HG02571 (cell line): Measurements from ENCODE around the gene ZSWIM3.
A peak's percentile ranks its signal among the peaks of the same experiment; 100 is the strongest.
"Not testable (repeated sequence)": the region's sequence is repeated elsewhere in the genome, so short reads cannot be mapped to it uniquely, and the experiment has no call there.

Source experiments
- ATAC-seq: cut with Tn5 transposase; IDR thresholded peaks from one replicate; pipeline ENCODE4 v1.9.1; 2021; ENCODE audit warnings: mild to moderate bottlenecking, moderate library complexity; ENCODE audit not compliant: unreplicated experiment

ZSWIM3 gene

DNA sequence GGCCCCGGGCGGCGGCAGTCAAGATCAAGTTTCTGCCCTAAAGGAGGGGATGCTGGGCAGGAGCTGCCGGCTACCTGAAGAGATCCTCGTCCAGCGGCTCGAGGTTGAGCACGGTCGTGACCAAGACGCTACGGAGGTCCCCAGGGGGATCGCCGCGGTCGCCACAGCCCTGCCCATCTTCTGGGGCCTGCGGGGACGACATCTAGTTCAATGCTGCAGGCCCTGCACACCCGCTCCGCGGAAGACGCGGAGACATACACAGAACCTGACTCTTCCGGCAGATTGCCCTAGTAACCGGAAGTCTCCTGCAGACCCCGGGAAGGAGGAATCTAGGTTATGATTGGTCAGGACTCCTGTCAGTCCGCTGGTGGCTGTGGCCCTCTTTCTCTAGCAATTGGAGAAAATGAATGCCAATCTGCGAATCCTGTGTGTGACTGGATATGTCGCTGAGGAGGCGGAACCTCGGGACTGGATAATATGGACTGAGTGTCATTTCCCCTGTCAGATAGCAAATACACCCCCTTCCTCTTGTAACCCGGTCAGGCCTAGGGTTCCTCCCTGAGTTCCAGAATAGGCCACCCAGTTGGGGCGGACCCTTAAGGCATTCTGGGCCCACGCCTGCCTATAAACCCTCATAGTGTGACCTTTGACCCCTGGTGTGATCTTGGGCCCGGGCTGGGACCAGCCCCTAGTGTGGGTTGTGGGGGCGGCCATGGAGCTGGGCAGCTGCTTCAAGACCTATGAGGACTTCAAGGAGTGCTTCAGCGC, at the start of gene ZSWIM3, which contains the start of gene ACOT8:
Gene ZSWIM3, plus strand, starts transcription at position 501 of the 768 bp plus-strand sequence. Its CDS starts 212 bp downstream, at position 713.
Gene ACOT8, minus strand, starts transcription at position 279 of the 768 bp plus-strand sequence. Its CDS starts 77 bp downstream, at position 202.
- ATAC-seq: peak; percentile 95

GRCh38 chr20:45810191-45810970, 47.0 kb upstream of the ZSWIM3 start:
- ATAC-seq: no peak

DNA sequence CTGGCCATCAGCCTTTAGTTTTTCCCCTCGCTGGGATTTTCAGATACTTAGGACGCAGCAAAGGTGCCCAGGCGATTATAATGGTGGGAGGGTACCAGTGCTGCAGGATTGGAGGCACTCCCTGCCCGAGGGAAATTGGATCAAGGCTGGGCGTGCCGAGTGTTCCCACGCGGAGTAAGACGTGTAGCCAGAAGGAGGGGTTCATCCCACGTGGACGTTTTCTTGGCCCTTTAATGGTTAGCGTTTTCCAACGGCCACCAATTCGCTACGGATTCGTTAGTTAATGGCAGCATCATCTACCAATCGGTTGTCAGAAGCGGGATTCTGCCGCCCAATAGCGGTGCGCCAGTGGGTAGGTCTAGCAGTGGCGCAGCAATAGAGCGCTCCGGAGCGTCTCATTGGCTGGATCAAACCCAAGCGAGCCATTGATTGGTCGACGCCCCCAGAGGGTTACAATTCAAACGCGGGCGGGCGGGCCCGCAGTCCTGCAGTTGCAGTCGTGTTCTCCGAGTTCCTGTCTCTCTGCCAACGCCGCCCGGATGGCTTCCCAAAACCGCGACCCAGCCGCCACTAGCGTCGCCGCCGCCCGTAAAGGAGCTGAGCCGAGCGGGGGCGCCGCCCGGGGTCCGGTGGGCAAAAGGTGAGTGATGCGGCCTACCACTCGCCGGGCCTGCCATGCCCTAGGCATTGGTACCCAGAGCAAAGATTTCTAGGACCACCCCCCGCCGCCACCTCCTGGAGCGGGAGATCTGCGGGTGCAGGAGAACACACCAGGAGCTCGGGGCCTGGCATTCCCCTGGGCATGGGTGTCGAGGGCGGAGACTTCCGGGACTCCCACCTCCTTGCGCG, 45.0 kb upstream of the ZSWIM3 start, which contains the start of gene UBE2C:
Gene UBE2C, plus strand, starts transcription at position 488 of the 849 bp plus-strand sequence. Its CDS starts 52 bp downstream, at position 540.
- peak; percentile 96 for ATAC-seq

DNA sequence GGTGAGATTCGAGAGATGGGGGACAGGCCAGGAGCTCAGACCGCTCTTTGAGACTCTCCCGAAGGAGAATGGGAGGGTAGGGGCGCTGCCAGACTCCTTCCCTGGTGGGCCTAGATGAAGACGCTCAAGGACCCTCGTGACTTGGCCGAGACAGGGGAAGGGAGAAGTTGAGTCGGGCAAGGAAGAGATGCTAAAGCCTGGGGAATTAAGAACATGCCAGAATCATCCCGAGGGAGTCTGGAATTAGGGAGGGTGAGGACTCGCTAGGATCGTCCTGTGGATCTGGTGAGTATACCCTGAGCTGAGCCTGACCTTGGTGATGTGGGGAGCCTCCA, 44.4 kb upstream of the ZSWIM3 start:
- ATAC-seq: no peak

- no peak for ATAC-seq
Observed at GRCh38 chr20:45813489-45813888, 43.9 kb upstream of the ZSWIM3 start.

- no peak for ATAC-seq
Observed at GRCh38 chr20:45814314-45814713, 43.1 kb upstream of the ZSWIM3 start.

GRCh38 chr20:45816951-45817350, 40.5 kb upstream of the ZSWIM3 start:
- no peak for ATAC-seq

DNA sequence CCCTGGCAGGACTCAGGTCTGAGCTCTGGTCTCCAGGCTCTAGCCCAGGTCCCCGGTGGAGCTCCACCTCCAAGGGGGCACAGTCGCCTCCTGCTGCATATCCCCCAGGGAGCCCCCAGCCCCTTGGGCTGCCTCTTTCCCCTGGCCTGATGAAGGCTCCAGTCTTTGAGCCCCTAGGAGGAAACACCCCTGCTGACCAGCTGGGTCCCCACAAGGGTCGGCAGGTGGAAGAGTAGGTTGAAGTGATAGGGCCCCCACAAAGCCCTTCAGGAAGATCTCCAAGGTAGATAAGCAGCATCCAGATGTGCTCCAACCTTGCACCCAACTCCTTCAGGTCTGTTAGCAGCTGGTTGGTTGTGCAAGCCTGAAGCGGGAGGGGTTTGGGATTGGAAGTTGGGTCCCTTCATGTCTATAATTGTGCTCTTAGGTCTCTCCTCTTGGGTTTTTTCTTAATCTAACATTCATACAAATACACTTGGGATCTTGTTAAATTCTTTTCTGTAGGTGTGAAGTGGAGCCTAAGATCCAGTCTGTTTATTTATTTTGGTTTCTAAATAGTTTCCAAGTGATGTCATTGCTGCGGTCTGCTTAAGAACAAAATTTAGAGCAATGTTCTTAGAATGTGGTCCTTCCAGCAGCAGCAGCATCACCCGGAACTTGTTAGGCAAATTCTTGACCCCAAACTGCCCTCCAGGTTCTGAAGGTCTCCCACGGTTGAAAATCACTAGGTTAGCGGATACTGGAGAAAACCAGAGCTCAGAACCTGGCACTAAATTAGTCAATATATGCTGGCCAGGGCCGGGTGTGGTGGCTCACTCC, 39.8 kb upstream of the ZSWIM3 start:
- ATAC-seq: no peak

- ATAC-seq: no peak
Observed at GRCh38 chr20:45818239-45818638, 39.2 kb upstream of the ZSWIM3 start.

DNA sequence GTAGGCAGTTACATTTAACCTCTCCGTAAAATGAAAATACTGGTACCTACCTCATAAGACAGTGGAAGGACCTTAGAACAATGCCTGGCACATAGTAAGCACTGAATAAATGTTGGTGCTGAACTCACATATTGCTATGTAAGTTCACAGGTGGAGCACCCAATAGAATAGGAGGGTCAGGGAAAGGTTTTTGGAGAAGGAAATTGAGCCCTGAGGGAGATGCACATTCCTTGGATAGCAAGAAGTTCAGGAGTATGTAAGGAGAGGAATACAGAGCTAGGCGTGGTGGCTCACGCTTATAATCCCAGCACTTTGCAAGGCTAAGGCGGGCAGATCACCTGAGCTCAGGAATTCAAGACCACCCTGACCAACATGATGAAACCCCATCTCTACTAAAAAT, 37.9 kb upstream of the ZSWIM3 start:
- no peak for ATAC-seq

DNA sequence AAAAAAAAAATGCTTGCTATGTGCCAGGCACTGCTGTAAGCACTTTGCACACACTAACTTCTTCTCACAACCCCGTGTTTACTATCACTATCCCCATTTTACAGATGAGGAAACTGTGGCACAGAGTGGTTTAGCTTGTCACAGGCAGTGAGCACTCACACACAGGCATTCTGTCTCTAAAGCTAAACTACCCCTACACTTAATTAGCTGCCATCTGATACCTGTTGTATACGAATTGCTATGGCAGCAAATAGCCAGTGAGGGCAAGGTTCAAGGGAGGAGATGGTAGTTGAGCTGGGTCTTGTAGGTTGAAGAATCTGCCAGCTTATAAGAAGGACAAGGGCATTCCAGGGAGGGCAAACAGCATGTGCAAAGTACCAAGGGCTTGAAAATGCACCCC, 35.5 kb upstream of the ZSWIM3 start:
- no peak for ATAC-seq

DNA sequence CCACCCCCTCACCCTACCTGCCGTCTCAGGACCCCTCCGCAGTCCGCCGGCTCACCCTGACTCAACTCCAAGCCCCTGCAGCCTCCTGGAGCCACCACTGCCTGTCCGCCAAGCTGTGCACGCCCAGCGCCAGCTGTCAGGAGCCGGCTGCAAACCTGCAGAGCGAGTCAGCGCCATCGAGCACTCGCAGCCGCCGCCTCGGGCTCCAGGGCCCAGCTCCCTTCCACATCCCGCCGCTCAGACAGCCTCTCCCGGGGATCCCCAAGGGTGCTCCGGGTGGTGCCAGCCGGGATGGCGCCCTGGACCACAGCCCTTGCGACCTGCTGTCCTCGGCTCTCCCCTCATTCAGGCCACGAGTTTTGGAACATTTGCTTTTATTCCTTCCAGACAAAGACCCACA, 34.6 kb upstream of the ZSWIM3 start:
- no peak for ATAC-seq

DNA sequence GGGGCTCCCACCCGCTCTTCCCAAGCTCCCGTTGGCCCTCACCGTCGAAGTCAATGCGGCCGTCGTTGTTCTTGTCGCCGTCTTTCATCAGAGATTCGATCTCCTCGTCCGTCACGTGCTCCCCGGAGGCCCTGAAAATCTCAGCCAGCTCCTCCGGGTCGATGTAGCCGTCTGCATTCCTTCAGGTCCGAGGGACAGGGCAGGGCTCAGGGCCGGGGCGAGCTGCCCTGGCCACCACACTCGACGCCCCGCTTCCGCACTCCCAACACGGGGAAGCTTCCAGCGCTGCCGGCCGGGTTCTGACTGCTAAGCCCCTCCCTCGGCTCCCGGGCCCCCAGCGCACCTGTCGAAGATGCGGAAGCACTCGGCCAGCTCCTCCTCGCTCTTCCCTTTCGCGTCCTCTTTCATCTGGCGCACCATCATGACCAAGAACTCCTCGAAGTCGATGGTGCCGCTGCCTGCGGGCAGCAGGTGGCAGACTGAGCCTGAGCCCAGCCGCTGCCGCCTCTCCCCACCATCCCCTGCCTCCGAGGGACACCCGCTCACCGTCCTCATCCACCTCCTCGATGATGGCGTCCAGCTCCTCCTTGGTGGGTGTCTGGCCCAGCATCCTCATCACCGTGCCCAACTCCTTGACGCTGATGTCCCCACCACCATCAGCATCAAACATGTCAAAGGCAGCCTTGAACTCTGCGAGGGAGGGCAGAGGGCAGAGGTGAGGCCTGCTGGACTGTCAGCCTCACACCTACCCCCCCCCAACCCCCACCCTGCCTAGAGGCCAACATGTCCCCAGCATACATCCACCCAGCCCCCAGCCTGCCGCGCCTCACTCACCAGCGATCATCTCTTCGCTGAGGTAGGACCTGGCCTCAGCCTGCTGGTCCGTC, 33.2 kb upstream of the ZSWIM3 start:
- ATAC-seq: no peak

DNA sequence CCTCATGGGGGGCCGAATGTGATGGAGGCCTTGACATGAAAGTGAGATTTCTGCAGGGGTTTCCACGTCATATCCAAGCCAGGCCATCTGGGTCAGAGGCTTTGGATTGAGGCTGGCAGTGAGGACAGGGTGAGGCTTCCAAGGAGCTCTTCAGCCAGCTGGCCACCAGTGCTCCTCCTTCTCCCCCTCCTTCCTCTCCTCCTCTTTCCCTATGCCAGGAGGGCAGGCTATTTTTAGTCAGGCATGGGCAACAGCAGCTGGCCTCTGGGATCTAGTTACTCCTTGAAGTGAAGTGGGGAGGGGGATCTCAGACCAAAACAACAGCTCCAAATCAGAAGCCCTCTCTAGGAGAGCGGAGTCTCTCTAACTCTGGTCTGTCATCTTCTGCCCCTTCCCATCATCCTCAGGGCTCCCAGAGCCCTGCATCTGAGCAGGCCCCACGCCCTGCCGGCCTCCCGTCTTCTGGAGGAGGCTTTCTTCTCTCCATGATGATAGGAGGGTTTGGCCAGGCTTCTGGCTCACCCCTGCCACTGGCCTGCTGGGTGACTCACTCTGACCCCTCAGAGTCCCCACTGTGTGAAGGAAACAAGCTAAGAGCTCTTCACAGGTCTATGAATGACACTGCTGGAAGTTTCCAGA, 30.9 kb upstream of the ZSWIM3 start:
- ATAC-seq: no peak

GRCh38 chr20:45827030-45827652, 30.3 kb upstream of the ZSWIM3 start, which contains the start of gene TNNC2:
TSS of gene TNNC2 (minus strand) at chr20:45827312. CDS start at chr20:45827248, 64 bp downstream.
- no peak for ATAC-seq

DNA sequence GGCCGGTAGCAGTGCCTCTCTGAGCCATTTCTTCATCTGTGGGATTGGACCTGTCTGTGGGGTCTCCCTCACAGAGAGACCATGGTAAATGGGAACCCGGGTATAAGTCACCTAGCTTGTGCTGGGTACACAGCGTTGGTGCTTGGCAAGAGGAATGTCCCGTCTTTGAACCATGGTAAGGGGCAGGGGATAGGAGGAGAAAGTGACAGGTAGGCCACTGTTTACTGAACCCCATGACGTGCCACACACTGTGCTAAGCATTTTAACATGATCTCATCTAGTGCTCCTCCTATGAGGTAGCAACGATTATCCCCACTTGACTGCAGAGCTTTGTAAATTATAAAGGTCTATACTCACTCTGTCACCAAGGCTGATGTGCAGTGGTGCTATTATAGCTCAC, 29.7 kb upstream of the ZSWIM3 start:
- no peak for ATAC-seq

- no peak for ATAC-seq
Observed at GRCh38 chr20:45828589-45828988, 28.8 kb upstream of the ZSWIM3 start.

DNA sequence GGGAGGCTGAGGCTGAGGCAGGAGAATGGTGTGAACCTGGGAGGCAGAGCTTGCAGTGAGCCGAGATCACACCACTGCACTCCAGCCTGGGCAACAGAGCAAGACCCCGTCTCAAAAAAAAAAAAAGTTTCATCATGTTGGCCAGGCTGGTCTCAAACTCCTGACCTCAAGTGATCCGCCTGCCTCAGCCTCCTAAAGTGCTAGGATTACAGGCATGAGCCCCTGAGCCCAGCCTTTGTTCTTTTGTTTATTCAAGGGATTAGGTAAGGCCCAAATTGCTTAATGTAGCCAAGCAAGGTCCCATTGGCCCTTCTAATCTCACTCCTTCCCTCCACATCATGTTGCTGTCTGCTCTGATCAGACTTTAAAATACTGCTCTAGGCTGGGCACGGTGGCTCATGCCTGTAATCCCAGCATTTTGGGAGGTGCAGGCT, 27.7 kb upstream of the ZSWIM3 start:
- ATAC-seq: not testable (repeated sequence)
